Stimulated activated CD8-positive, alpha-beta memory T cell treated with anti-CD3 and anti-CD28 coated beads, Interleukin-4, amount 100 ng/mL, for 4 hours (primary cell): Measurements from ENCODE around the gene SLC47A2.
"Not testable (repeated sequence)": the region's sequence is repeated elsewhere in the genome, so short reads cannot be mapped to it uniquely, and the experiment has no call there.

Source experiments
- DNase-seq, 2 donors: peaks; one replicate each; pipeline ENCODE4 v3.0.0-alpha.2; 2020; ENCODE audit warnings: low read depth in 2 of 2, low spot score in 1 of 2

Gene SLC47A2

DNA sequence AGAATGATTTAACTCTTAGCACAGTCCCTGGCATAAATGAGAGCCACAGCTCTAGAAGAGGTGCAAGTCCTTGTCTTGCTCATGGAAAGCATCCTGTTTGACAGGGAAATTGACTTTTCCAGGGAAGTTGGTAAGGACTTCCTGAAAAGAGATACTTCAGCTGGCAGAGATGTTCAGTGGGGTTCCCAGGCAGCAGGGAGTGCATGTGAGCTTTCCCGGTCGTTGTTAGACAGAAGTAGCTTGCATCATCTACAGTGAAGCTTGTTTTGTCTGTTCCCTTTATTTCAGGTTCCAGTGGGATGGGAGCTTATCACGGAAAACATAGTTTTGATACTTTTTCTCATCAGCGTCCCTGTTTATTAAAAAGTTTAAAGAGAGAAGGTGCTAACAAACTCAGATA lies 45.0 kb downstream of the SLC47A2 start:
- DNase-seq = no peak

DNA sequence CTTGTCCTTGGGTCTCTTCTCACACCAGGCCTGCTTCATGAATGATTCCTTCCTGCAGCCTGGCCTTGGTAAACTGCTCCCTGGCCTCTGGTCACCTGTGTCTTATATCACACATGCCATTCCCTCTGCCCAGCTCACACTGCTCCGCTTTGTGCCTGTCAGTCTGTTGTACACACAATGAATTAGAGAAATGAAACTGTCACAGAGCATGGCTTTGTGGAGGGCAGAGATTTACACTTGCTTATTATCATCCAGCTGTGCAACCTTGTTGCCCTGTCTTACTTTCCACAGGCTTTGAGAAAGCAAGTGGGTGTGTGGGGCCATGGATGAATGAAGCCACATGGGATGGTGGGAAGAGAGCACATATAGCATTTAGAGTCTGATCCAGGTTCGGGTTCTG lies 45.5 kb downstream of the SLC47A2 start:
- no peak for DNase-seq

DNA sequence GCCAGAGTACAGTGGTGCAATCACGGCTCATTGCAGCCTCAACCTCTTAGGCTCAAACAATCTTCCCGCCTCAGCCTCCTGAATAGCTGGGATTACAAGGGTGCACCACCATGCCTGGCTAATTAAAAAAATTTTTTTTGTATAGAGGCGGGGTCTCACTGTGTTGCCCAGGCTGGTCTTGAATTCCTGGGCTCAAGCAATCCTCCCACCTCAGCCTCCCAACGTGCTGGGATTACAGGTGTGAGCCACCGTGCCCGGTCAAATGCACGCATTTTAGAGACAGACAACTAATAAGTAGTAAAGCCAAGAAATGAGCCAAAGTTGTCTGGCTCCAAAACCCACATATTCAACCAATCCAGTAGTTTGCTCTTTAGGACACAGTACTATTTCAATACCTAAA lies 46.7 kb downstream of the SLC47A2 start:
- DNase-seq = not testable (repeated sequence)

DNA sequence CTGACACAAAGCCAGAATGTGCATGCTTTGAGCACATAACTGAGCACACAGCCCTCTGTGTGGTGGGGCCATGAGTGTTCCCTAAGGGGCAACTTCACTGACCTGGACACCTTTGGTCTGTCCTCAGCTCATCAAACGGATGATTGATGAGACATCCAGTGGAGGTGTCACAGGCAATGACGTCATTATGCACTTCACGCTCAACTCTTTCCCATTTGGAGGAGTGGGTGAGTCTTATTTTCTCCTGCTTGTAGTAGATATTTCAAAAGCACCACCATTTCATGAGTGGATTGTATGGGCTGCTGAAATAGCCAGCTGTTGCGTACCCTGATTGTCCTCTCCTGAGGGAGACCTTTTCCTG lies 51.6 kb downstream of the SLC47A2 start:
- no peak for DNase-seq

DNA sequence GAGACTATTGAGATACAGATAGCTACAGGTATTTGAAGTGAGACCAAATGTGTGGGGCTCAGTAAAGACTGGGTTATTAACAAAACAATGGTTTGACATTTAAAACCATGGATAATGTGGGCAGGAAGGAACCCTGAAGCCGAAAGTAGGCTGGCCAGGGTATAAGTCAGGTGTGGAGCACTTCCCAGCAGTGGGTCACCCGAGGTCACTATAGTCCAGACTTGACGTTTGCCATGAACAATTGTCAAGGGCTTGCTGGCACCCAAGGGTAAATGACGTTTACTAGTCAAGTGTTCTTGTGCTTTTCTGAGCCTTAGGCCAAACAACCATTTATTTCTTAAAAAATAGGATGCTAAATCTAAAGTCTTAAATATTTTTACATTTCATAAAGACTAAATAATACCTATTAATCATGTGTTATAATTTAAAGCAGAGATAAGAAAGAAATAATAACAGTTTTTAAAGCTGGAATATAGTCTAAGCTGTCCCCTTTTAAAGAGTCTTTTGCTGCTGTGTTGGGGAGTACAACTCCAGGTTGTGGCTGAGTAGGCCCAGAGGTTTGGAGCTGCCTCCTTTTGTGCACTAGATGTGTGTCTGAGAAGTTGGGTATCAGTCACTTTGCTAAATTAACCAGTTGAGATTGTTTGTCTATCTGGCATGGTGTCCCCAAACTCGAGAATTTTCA lies 52.1 kb downstream of the SLC47A2 start:
- DNase-seq = no peak

DNA sequence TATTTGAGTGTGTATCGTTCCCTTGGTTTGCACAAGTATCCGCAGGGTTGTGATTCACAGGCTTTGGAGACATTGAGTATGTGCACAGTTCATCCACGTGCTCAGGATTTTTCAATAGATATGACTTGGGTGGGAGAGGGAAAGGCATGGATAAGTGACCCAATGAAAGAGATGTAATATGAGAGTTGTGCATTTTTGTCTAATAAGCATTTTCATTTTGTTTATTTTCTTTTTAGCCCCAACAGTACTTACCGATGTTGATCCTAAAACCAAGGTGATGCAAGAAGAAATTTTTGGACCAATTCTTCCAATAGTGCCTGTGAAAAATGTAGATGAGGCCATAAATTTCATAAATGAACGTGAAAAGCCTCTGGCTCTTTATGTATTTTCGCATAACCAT lies 53.3 kb downstream of the SLC47A2 start:
- DNase-seq = no peak

DNA sequence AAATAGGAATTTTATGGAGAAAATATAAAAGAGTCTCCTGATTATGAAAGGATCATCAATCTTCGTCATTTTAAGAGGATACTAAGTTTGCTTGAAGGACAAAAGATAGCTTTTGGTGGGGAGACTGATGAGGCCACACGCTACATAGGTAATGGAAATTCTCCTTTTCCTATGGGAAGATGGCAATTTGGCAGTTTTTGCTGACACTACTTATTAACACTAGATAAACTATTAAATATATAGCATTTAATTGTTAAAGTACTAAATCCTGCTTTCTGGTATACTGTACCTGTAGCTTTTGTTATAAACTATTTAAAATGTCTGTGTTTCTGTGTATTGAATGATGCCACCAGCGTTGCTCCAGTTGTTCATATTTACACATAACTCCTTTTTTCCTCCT lies 55.3 kb downstream of the SLC47A2 start:
- DNase-seq = no peak

DNA sequence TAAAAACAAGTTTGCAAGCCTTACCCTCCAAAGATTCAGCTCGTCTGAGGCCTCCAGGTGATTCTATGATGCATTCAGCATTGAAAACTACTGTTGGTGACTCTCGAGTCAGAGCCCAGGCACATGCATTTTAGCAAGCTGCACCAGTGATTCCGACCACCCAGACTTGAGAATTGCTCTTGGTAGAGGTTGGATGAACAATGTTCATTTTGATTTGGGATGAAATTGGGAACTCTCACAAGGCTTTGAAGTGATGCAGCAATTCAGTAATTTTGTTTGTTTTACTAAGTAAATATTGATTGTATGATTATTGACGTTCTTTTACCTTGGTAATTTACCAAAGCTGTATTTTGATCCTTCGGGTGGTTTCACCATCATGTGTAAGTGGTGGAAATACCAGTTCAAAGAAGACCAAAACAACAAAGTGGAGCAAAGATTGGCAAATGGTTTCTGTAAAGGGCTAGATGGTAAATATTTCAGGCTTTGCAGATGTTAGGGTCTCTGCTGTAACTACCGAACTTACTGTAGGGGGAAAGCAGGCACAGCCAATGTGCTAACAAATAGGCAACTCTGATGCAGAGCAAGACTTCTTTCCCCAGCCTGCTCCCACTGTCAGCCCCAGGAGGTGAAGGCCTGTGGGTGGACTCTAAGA lies 56.0 kb downstream of the SLC47A2 start:
- no peak for DNase-seq

DNA sequence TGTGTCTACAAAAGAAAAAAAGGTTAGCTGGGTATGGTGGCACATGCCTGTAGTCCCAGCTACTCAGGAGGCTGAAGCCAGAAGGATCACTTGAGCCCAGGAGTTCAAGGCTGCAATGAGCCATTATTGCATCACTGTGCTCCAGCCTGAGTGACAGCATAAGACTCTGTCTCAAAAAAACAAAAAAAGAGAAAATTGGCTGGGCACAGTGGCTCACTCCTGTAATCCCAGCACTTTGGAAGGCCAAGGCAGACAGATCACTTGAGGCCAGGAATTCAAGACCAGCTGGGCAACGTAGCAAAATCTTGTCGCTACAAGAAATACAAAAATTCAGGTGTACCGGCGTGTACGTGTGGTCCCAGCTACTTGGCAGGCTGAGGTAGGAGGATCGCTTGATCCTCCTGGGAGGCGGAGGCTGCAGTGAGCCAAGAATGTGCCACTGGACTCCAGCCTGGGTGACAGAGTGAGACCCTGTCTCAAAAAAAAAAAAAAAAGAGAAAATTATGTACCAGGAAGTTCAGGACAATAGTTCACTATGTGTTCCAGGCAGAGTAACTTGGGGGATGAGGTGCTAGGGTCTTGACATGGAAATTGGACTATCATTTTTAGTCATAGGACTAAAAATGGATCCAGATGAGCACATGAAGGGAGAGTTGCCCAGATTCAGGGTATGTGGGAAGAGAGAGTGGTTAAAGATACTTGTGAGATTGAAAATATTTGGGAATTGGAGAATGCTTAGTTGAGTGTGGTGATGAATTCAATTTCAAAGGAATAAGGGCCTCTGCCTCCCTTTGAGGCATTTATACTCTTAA lies 56.8 kb downstream of the SLC47A2 start:
- no peak for DNase-seq

DNA sequence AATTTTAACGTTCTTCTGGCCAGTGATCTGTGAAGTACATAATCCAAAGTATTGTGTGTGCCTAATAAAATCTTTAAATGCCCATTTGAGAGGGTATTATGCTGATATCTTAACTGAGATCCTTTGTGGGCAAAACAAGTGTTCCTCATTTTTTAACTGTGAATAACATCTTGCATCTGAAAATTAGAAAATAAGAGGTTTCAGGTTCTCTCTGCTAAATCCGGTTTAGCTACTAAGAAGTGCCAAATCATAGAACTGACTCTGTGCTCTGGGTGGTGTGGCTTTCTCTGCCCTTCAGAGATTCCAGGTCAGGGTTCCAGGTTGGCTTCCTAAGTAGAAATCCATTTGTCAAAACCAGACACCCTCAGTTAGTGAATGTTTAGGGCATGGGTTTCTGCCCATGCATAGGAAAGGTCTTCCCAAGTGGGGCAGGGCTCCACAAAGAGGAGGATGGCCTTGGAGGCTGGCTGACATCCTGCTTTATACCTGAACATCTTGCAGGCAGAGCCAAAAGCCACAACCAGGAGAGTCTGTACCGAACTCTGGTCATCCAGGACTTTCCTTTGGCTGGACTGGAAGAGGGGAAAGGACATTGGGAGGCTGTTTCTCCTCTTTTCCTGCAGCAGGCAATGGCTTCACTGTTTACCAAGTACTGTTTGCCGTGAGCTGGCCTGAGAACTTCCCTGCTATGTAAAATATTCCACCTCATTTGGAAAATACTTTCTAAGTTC lies 59.4 kb downstream of the SLC47A2 start:
- no peak for DNase-seq

DNA sequence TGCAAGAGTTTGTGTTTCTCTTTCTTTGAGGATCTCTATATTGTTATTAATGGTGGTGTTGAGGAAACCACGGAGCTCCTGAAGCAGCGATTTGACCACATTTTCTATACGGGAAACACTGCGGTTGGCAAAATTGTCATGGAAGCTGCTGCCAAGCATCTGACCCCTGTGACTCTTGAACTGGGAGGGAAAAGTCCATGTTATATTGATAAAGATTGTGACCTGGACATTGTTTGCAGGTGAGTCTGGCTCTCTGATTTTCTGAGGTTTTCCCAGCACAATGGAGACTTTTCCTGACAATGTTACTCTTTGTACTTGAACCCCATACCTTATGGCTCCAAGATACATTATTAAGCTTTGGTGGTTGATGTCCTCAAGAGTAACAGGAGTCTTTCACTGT lies 60.0 kb downstream of the SLC47A2 start:
- DNase-seq = no peak

DNA sequence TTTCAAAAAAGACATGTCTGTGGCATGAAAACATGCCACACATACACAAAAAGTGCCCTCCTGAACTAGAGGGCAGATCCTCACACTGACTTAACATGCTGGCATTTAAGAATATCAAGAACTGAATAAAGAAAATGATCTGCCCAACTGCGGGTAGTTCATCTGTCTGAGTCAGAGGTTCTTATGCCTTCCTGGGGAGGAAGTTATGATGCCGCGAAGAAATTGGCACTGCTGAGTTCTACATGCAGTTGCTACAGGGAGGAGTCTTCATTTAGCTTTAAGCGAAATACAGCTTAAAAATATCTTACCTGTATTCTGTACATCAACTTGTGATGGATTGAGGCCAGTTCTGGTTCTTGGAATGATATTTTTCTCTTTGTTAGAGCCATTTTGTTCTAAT lies 61.5 kb downstream of the SLC47A2 start:
- DNase-seq = no peak

DNA sequence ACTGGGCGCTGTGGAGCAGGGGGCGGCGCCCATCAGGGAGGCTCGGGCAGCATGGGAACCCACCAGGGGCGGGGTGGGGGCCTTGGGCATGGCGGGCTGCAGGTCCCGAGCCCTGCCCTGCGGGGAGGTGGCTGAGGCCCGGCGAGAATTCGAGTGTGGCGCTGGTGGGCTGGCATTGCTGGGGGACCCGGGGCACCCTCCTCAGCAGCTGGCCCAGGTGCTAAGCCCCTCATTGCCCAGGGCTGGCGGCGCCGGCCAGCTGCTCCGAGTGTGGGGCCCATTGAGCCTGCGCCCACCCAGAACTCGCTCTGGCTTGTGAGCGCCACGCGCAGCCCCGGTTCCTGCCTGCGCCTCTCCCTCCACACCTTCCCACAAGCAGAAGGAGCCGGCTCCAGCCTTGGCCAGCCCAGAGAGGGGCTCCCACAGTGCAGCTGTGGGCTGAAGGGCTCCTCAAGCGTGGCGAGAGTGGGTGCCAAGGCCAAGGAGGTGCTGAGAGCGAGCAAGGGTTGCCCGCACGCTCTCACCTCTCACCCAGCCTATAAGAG lies 62.0 kb downstream of the SLC47A2 start:
- DNase-seq = no peak

DNA sequence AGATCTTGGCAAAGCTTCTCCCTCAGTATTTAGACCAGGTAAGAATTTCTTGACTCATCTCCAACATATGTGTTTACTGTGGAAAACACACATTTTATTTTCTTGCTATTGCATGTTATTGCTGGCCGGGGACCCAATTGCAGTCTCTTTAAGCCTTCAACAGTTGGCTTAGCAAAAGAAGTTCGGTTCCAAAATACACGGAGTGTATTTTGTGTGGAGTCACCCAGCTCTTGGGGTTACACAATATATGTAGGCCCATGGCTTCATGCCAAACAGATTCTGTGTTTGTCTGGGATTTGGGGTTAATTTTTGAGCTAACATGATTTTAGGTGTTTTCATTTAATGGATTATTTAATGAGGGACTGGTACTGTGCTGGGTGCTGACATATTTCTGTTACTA lies 63.8 kb downstream of the SLC47A2 start:
- DNase-seq = no peak

DNA sequence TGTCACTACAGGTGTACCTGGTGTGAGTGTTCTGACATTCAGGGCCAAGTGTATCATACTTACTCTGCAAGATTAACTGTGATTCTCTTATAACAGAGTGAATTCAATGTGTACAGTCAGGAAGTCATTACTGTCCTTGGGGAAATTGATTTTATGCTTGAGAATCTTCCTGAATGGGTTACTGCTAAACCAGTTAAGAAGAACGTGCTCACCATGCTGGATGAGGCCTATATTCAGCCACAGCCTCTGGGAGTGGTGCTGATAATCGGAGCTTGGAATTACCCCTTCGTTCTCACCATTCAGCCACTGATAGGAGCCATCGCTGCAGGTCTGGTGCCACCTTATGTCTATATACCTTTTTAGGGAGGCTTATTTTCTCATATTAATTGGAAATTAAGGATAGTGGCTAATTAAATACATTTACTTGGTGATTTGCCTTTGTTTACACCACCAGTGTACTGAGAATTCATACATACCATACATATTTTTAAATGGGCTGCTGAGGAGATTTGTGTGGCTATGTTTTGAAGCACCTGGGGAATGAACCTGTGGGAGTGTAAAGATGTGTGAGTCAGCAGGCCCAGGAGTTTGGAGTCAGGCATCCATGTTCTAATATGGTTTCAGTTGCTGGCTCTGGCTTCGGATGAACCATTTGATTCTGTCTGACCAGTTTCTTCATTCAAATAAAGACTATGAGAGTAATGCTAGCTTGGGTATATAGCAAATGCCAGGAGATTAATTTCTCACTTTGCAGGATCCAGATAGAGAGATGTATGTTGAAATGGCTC lies 64.7 kb downstream of the SLC47A2 start:
- no peak for DNase-seq

DNA sequence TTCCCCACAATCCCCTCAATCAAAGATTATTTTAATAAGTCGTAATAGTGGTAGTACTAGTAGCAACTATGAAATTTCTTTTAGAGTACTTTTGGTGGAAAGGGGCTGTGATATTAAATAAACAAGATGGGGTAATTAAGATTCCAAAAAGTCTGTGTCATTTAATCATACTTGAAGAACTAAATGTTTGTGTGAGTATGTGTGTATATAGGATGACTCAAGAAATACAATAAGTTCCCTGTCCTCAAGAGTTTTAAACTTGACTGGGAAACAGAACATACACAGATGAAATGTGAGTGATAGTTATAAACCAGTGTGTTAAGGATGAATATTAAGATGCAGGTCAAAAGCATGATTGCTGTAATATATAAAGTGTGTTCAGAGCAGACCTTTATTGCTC lies 65.6 kb downstream of the SLC47A2 start:
- no peak for DNase-seq

DNA sequence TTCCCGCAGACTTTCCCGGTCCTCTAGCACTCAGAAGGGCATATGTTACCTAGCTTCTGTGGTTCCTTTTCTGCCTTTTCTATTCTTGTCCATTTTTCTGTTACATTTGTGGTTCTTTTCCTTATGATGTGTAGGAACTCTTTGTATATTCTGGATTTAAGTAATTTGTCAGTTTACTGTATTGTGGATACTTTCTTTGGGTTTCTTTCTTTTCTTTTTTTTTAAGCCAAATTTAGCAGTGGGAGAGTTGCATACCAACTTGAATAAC lies 67.2 kb downstream of the SLC47A2 start:
- DNase-seq = no peak

DNA sequence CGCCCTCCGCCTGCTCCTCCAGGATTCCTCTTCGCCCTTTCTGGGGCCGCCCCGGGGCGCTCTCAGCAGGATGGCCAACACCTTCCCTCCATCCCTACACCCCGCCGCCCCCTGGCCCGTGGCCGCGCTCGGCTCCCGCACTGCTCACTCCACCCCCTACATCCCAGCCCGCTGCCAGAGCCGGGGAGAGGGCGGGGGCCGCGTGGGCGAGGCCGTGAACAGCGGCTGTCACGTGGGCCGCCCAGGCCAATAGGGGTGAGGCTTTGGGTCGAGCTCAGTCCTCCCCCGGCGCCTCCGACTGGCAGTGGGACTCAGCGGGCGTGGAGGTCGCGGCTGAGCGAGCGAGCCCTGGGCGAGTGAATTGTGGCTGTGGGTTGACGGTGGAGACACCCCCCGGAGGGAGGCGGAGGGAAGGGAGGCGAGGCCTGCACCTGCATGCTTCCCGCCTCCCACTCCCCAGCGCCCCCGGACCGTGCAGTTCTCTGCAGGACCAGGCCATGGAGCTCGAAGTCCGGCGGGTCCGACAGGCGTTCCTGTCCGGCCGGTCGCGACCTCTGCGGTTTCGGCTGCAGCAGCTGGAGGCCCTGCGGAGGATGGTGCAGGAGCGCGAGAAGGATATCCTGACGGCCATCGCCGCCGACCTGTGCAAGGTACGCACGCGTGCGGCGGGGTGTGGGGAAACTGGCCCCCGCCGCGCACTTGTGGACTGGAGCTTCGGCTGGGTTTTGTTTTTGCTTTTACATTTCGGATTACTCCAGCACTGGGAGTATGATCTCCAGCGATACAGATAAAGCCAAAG lies 67.7 kb downstream of the SLC47A2 start, which contains the start of gene ALDH3A2:
ALDH3A2 (plus strand) TSS at position 277 of the 799 bp plus-strand sequence; CDS start at position 498, 221 bp downstream.
- DNase-seq = peak; percentile 80 to 94

DNA sequence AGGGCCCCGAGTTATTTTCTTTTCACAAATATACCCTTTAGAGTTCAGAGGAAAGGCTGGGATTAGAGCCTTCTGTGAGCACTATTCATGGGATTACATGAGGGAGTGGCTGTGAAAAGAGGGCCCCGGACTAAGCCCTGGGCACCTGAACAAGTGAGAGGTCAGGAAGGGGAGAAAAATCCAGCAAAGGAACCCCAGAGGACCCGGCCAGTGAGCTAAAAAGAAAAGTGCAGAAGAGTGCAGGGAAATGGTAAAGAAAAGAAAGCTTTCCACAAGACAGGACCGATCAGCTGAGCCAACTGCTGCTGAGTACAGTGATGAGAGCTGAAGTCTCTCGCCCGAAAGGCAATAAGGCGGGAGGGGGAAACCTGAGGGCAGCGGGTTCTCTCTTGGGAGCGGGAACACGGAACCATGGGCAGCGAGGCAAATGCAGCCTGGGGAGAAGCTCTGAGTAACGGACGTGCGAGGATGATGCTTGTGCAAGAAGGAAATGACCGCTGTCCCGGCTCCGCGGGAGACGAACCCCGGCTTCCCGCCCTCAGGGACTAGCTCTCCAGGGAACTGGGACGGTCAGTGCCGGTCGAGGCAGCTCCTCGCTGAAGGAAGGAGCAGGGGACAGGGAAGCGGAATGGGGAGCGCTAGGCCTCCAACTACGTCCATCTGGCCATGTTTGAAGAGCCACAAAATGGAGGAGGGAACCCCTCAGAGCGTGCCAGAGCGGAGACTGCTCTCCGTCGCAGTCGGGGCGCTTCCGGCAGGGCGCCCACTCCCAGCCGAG lies 68.5 kb downstream of the SLC47A2 start:
- peak; percentile 0 to 3 for DNase-seq
